Liver (tissue), 9 donors: ENCODE data around the gene DRD4. TPM values are rescaled to one million over a fixed set of nuclear protein-coding genes. Genes with fewer than 3 reads are reported as not detected.

Source experiments
- DNase-seq: peaks from one replicate; pipeline ENCODE4 v3.0.0-alpha.2; 2017; ENCODE audit warnings: low spot score
- H3K27ac ChIP-seq, 2 donors: one replicate each; pipeline ENCODE4 v1.7.0; 2013; ENCODE audit warnings: inconsistent platforms in 2 of 2, low read length in 2 of 2, control low read depth in 1 of 2, low read depth in 1 of 2, mild to moderate bottlenecking in 1 of 2
- H3K27me3 ChIP-seq, 4 donors: one replicate each; pipeline versions ENCODE4 v1.6.1 to v1.7.0; 2013; ENCODE audit warnings: low read length in 3 of 4, inconsistent platforms in 1 of 4, mild to moderate bottlenecking in 1 of 4, moderate library complexity in 1 of 4; ENCODE audit not compliant: control insufficient read depth in 4 of 4, insufficient read depth in 4 of 4
- H3K36me3 ChIP-seq, 4 donors: one replicate each; pipeline versions ENCODE4 v1.6.1 to v1.7.0; 2013; ENCODE audit warnings: low read length in 3 of 4, mild to moderate bottlenecking in 3 of 4, low read depth in 1 of 4, moderate library complexity in 1 of 4; ENCODE audit not compliant: control insufficient read depth in 4 of 4, insufficient read depth in 3 of 4
- H3K4me1 ChIP-seq, 4 donors: one replicate each; pipeline versions ENCODE4 v1.6.1 to v1.7.0; 2013; ENCODE audit warnings: low read length in 3 of 4, mild to moderate bottlenecking in 3 of 4, moderate library complexity in 1 of 4; ENCODE audit not compliant: control insufficient read depth in 4 of 4, insufficient read depth in 4 of 4
- H3K4me3 ChIP-seq, 3 donors: one replicate each; pipeline versions ENCODE4 v1.6.1 to v1.7.0; 2013; ENCODE audit warnings: low read length in 3 of 3, control low read depth in 1 of 3, low read depth in 1 of 3, mild to moderate bottlenecking in 1 of 3
- H3K9ac ChIP-seq, 2 donors: one replicate each; pipeline ENCODE4 v1.7.0; 2013; ENCODE audit warnings: low read length in 2 of 2, mild to moderate bottlenecking in 2 of 2, moderate library complexity in 2 of 2, control low read depth in 1 of 2, low read depth in 1 of 2
- H3K9me3 ChIP-seq, 4 donors: one replicate each; pipeline versions ENCODE4 v1.6.1 to v1.7.0; 2013; ENCODE audit warnings: low read length in 3 of 4; ENCODE audit not compliant: control insufficient read depth in 4 of 4
- EGR1 ChIP-seq, 2 donors: IDR thresholded peaks; 2 replicates each; pipeline ENCODE4 v1.6.1; 2016 to 2018; ENCODE audit warnings: antibody characterized with exemption in 2 of 2, low read depth in 2 of 2
- FOXA1 ChIP-seq: IDR thresholded peaks from 2 replicates; pipeline ENCODE4 v1.6.1; 2016; ENCODE audit warnings: antibody characterized with exemption
- FOXA2 ChIP-seq: IDR thresholded peaks from 2 replicates; pipeline ENCODE4 v1.6.1; 2016; ENCODE audit warnings: antibody characterized with exemption
- GABPA ChIP-seq, 2 donors: IDR thresholded peaks in 1 of 2; conservative IDR thresholded peaks in 1 of 2; 2 replicates each; pipeline ENCODE4 v1.6.1; 2016; ENCODE audit warnings: antibody characterized with exemption in 2 of 2, mild to moderate bottlenecking in 1 of 2, moderate library complexity in 1 of 2
- HNF4A ChIP-seq, 2 donors: conservative IDR thresholded peaks; 2 replicates each; pipeline ENCODE4 v1.6.1; 2016; ENCODE audit warnings: antibody characterized with exemption in 2 of 2, mild to moderate bottlenecking in 2 of 2
- HNF4G ChIP-seq: IDR thresholded peaks from 2 replicates; pipeline ENCODE4 v1.6.1; 2016; ENCODE audit warnings: antibody characterized with exemption
- NR2F2 ChIP-seq: IDR thresholded peaks from 2 replicates; pipeline ENCODE4 v1.6.1; 2016; ENCODE audit warnings: antibody characterized with exemption
- RAD21 ChIP-seq, 2 donors: IDR thresholded peaks; 2 replicates each; pipeline ENCODE4 v1.6.1; 2016; ENCODE audit warnings: antibody characterized with exemption in 2 of 2, mild to moderate bottlenecking in 2 of 2
- RXRA ChIP-seq, 2 donors: IDR thresholded peaks; 2 replicates each; pipeline ENCODE4 v1.6.1; 2017 to 2018; ENCODE audit warnings: antibody characterized with exemption in 2 of 2, mild to moderate bottlenecking in 1 of 2
- SP1 ChIP-seq: IDR thresholded peaks from 2 replicates; pipeline ENCODE4 v1.6.1; 2018; ENCODE audit warnings: antibody characterized with exemption, mild to moderate bottlenecking
- TAF1 ChIP-seq: conservative IDR thresholded peaks from 2 replicates; pipeline ENCODE4 v1.6.1; 2016; ENCODE audit warnings: antibody characterized with exemption, mild to moderate bottlenecking
- YY1 ChIP-seq: IDR thresholded peaks from 2 replicates; pipeline ENCODE4 v1.6.1; 2016; ENCODE audit warnings: antibody characterized with exemption, mild to moderate bottlenecking
- WGBS: extraction: QIAGEN DNeasy Blood & Tissue Kit; methylation state at CpG from one replicate; pipeline ENCODE4 v1.1.7; 2013; 5-methylcytosine and 5-hydroxymethylcytosine counted together
- polyA plus RNA-seq, 2 donors: library from polyadenylated mRNA; stranded (reverse) in 1 of 2; unstranded in 1 of 2; fragments of 200-250 nt in 1 of 2; fragments of >200 nt in 1 of 2; fragmentation: Nextera tagmentation in 1 of 2; extraction: Ambion mirVana in 1 of 2; gene quantifications; one replicate each; pipeline versions ENCODE4 v1.2.1 to v1.2.3, GENCODE V29; 2013 to 2015
- total RNA-seq, 2 donors: library from RNA; depleted of rRNA; stranded (reverse); fragments of >200 nt; gene quantifications; one replicate each; pipeline ENCODE4 v1.2.3, GENCODE V29; 2014
- TF ChIP-seq, protein P1 (sequence below): IDR thresholded peaks from 2 replicates; pipeline ENCODE4 v1.6.1; 2016; ENCODE audit warnings: antibody characterized with exemption, mild to moderate bottlenecking
- TF ChIP-seq, protein P2 (sequence below): IDR thresholded peaks from 2 replicates; pipeline ENCODE4 v1.6.1; 2016; ENCODE audit warnings: antibody characterized with exemption
- TF ChIP-seq, protein P3 (sequence below): IDR thresholded peaks from 2 replicates; pipeline ENCODE4 v1.6.1; 2016; ENCODE audit warnings: antibody characterized with exemption
- TF ChIP-seq, protein P4 (sequence below): fragments of 150-350 bp; IDR thresholded peaks from 2 replicates; pipeline ENCODE4 v1.5.1; 2017; ENCODE audit warnings: improper control_type of control experiment, low read depth, low read length; ENCODE audit not compliant: missing input control
- donor health status: healthy.
- donor health status: healthy.
- donor health status: healthy.
- donor health status: healthy.
- donor health status: healthy.

The DRD4 gene
- total and polyA plus RNA-seq, 4 donors, result not detected

DNA sequence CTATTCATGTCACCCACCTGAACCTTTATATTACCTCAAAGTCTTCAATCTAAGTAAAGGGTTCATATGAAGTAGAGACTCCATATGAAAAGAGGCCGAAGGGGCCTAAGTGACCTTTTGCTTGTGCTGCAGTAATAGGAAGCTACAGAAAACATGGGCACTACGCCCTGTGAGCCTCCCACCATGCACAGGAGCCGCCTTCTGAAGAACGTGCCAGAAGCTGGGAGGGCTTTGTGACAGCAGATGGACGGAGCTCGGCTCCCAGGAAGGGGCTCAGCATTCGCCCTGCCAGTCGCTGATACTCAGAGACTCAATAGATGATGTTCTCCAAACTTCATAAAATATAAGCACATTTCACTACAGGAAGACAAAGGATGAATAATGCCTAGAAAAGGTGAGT, 36.8 kb downstream of the DRD4 start:
- TF ChIP-seq RXRA (IDR thresholded peaks at IDR 0.05) (no peak), HNF4A (conservative IDR thresholded peaks at IDR 0.05) (no peak), RAD21 (IDR thresholded peaks at IDR 0.05) (no peak), NR2F2 (no peak), FOXA2 (no peak), SP1 (no peak), FOXA1 (no peak), HNF4G (no peak), EGR1 (IDR thresholded peaks at IDR 0.05; ENCODE audit: low read depth in 2 of 2) (no peak), TAF1 (no peak), GABPA (IDR thresholded peaks at IDR 0.05 in 1 of 2, conservative IDR thresholded peaks at IDR 0.05 in 1 of 2) (no peak)
- TF ChIP-seq, protein P1, sequence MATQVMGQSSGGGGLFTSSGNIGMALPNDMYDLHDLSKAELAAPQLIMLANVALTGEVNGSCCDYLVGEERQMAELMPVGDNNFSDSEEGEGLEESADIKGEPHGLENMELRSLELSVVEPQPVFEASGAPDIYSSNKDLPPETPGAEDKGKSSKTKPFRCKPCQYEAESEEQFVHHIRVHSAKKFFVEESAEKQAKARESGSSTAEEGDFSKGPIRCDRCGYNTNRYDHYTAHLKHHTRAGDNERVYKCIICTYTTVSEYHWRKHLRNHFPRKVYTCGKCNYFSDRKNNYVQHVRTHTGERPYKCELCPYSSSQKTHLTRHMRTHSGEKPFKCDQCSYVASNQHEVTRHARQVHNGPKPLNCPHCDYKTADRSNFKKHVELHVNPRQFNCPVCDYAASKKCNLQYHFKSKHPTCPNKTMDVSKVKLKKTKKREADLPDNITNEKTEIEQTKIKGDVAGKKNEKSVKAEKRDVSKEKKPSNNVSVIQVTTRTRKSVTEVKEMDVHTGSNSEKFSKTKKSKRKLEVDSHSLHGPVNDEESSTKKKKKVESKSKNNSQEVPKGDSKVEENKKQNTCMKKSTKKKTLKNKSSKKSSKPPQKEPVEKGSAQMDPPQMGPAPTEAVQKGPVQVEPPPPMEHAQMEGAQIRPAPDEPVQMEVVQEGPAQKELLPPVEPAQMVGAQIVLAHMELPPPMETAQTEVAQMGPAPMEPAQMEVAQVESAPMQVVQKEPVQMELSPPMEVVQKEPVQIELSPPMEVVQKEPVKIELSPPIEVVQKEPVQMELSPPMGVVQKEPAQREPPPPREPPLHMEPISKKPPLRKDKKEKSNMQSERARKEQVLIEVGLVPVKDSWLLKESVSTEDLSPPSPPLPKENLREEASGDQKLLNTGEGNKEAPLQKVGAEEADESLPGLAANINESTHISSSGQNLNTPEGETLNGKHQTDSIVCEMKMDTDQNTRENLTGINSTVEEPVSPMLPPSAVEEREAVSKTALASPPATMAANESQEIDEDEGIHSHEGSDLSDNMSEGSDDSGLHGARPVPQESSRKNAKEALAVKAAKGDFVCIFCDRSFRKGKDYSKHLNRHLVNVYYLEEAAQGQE, result no peak
- TF ChIP-seq, protein P2, sequence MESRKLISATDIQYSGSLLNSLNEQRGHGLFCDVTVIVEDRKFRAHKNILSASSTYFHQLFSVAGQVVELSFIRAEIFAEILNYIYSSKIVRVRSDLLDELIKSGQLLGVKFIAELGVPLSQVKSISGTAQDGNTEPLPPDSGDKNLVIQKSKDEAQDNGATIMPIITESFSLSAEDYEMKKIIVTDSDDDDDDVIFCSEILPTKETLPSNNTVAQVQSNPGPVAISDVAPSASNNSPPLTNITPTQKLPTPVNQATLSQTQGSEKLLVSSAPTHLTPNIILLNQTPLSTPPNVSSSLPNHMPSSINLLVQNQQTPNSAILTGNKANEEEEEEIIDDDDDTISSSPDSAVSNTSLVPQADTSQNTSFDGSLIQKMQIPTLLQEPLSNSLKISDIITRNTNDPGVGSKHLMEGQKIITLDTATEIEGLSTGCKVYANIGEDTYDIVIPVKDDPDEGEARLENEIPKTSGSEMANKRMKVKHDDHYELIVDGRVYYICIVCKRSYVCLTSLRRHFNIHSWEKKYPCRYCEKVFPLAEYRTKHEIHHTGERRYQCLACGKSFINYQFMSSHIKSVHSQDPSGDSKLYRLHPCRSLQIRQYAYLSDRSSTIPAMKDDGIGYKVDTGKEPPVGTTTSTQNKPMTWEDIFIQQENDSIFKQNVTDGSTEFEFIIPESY, result no peak
- TF ChIP-seq, protein P3, sequence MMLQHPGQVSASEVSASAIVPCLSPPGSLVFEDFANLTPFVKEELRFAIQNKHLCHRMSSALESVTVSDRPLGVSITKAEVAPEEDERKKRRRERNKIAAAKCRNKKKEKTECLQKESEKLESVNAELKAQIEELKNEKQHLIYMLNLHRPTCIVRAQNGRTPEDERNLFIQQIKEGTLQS, result no peak
- TF ChIP-seq, protein P4, sequence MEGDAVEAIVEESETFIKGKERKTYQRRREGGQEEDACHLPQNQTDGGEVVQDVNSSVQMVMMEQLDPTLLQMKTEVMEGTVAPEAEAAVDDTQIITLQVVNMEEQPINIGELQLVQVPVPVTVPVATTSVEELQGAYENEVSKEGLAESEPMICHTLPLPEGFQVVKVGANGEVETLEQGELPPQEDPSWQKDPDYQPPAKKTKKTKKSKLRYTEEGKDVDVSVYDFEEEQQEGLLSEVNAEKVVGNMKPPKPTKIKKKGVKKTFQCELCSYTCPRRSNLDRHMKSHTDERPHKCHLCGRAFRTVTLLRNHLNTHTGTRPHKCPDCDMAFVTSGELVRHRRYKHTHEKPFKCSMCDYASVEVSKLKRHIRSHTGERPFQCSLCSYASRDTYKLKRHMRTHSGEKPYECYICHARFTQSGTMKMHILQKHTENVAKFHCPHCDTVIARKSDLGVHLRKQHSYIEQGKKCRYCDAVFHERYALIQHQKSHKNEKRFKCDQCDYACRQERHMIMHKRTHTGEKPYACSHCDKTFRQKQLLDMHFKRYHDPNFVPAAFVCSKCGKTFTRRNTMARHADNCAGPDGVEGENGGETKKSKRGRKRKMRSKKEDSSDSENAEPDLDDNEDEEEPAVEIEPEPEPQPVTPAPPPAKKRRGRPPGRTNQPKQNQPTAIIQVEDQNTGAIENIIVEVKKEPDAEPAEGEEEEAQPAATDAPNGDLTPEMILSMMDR, result no peak
- Histone ChIP-seq H3K27ac (no peak overlapping the region), H3K36me3 (peaks cover 15 to 33% (median 19%) of the 10 kb centered on the region in 4 donors), H3K4me1 (no peaks in the 10 kb centered on the region), H3K4me3 (no peak overlapping the region), H3K27me3 (no peaks in the 10 kb centered on the region), H3K9me3 (no peaks in the 10 kb centered on the region), H3K9ac (no peak overlapping the region)
- no peak for DNase-seq
- 97% methylated on average over 8 of the region's 8 CpGs for WGBS

DNA sequence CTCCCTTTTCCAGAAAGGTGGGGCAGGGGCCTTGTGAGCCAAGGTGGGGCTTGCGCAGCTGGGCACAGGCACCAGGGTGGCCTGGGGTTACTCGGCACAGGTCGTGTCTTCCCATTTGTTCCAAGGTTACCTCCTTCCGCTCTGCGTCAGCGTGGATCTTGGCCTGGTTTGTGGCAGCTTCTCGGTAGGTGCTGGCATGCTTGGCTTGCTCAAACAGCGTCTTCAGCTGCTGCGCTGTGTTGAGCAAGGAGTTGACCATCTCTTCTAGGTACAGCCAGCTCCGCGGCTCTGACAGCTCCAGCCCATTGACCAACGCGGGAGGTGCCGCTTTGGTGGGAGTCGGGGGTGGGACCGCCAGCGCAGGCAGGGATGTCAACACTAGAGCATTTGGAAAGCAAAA, 37.3 kb downstream of the DRD4 start:
- TF ChIP-seq RXRA (IDR thresholded peaks at IDR 0.05), result no peak
- TF ChIP-seq, protein P1, result no peak
- no peak for TF ChIP-seq FOXA2
- no peak for TF ChIP-seq YY1
- TF ChIP-seq TAF1, result no peak
- no peak for TF ChIP-seq FOXA1
- TF ChIP-seq HNF4G, result no peak
- no peak for TF ChIP-seq HNF4A (conservative IDR thresholded peaks at IDR 0.05)
- no peak for TF ChIP-seq EGR1 (IDR thresholded peaks at IDR 0.05; ENCODE audit: low read depth in 2 of 2)
- H3K27ac ChIP-seq, result no peak overlapping the region
- 90% methylated on average over 17 of the region's 17 CpGs for WGBS
- no peak overlapping the region for H3K4me3 ChIP-seq
- H3K36me3 ChIP-seq, result peaks cover 15 to 33% (median 19%) of the 10 kb centered on the region in 4 donors
- DNase-seq, result no peak
- H3K9ac ChIP-seq, result no peak overlapping the region
- no peaks in the 10 kb centered on the region for H3K27me3 ChIP-seq
- H3K4me1 ChIP-seq, result peaks cover 0 to 4% (median 1%) of the 10 kb centered on the region in 4 donors
- no peaks in the 10 kb centered on the region for H3K9me3 ChIP-seq
